Fibroblast of lung (primary cell): ENCODE results near the gene ADAD2.

Experiments
- EZH2 ChIP-seq: IDR thresholded peaks from 2 replicates; pipeline ENCODE4 v1.5.1; 2012; ENCODE audit warnings: low read length, control low read depth, mild to moderate bottlenecking; ENCODE audit errors: missing control alignments
- TF ChIP-seq, protein P1 (sequence below), 2 donors: IDR thresholded peaks in 1 of 2; conservative IDR thresholded peaks in 1 of 2; 1 replicate in 1 of 2; 2 replicates in 1 of 2; pipeline ENCODE4 v1.5.1; 2011 to 2012; ENCODE audit warnings: low read length in 2 of 2, control low read depth in 1 of 2, inconsistent platforms in 1 of 2, low read depth in 1 of 2, mild to moderate bottlenecking in 1 of 2

DNA sequence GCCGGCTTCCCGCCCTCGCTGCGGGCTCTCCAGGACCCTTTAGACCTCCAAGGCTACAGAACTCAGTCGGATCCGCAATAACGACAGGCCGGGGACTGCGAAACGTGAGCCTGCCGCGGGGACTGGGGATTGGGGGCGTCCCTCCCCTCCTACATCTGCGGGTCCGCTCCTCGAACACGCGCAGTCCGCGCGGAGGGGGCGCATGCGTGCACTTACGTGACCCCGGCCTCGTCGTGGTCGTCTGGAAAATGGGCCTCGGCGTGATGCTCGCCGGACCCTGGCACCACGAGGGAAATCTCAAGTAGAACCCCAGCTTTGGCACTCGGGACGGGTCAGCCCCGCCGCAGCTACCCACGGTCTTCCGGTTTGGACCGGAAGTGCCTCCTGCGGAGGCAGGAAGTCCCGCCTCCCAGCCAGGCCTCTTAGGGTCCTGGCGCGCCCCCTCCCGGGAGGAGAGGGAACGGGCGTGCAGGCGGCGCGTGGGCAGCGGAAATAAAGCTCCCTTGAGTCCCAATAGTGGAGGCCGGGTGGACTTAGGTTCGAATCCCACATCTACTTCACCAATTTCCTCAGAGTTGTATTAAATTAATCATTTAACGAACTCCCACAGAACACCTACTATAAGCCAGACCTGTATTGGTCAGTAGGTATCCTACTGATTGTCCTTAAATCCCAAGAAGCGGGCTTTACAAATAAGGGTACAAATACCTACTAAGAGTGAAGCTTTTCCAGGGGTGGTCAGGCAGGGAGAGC, 4.1 kb upstream of the ADAD2 start, which contains the start of gene TAF1C:
- TF ChIP-seq EZH2 = no peak
- TF ChIP-seq, protein P1, sequence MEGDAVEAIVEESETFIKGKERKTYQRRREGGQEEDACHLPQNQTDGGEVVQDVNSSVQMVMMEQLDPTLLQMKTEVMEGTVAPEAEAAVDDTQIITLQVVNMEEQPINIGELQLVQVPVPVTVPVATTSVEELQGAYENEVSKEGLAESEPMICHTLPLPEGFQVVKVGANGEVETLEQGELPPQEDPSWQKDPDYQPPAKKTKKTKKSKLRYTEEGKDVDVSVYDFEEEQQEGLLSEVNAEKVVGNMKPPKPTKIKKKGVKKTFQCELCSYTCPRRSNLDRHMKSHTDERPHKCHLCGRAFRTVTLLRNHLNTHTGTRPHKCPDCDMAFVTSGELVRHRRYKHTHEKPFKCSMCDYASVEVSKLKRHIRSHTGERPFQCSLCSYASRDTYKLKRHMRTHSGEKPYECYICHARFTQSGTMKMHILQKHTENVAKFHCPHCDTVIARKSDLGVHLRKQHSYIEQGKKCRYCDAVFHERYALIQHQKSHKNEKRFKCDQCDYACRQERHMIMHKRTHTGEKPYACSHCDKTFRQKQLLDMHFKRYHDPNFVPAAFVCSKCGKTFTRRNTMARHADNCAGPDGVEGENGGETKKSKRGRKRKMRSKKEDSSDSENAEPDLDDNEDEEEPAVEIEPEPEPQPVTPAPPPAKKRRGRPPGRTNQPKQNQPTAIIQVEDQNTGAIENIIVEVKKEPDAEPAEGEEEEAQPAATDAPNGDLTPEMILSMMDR (conservative IDR thresholded peaks at IDR 0.05 in 1 of 2, IDR thresholded peaks at IDR 0.05 in 1 of 2; ENCODE audit: low read depth in 1 of 2, low read length in 2 of 2) = peak; percentile 79 to 84
